Subcutaneous adipose tissue (tissue), 4 donors: Measurements from ENCODE around the gene ITGB6. TPM values are rescaled to one million over a fixed set of nuclear protein-coding genes. Genes with fewer than 3 reads are reported as not detected.

ENCODE experiments used
- CTCF ChIP-seq: fragments of 450-650 bp; IDR thresholded peaks from one replicate; pipeline ENCODE4 v1.5.1; 2016; ENCODE audit warnings: low read depth, mild to moderate bottlenecking, control low read depth, antibody characterized with exemption, moderate library complexity
- total RNA-seq, 4 donors: library from RNA; depleted of rRNA; stranded (reverse); fragments of >200 nt; gene quantifications; one replicate each; pipeline ENCODE4 v1.1.0, GENCODE V29; 2016

The ITGB6 gene
- total RNA-seq, 4 donors from 2014 or later, result not detected

- no peak for TF ChIP-seq CTCF
Observed at GRCh38 chr2:160062292-160063005, 137.6 kb downstream of the ITGB6 start, which contains the start of gene PLA2R1. TSS of gene PLA2R1 (minus strand) at chr2:160062615. CDS start at chr2:160062403, 212 bp downstream.

- no peak for TF ChIP-seq CTCF
Observed at GRCh38 chr2:160061944-160062291, 138.2 kb downstream of the ITGB6 start.

- TF ChIP-seq CTCF, result no peak
Observed at GRCh38 chr2:160061533-160061932, 138.5 kb downstream of the ITGB6 start.

GRCh38 chr2:160060297-160060696, 139.8 kb downstream of the ITGB6 start:
- TF ChIP-seq CTCF, result no peak

GRCh38 chr2:160057356-160057755, 142.7 kb downstream of the ITGB6 start:
- TF ChIP-seq CTCF, result no peak

GRCh38 chr2:160055726-160056108, 144.4 kb downstream of the ITGB6 start:
- no peak for TF ChIP-seq CTCF

- TF ChIP-seq CTCF, result no peak
Observed at GRCh38 chr2:160054984-160055725, 144.9 kb downstream of the ITGB6 start.
